ENCODE results near the gene ABCB11.
"Not testable (repeated sequence)": the region's sequence is repeated elsewhere in the genome, so short reads cannot be mapped to it uniquely, and the experiment has no call there.

ABCB11 gene

DNA sequence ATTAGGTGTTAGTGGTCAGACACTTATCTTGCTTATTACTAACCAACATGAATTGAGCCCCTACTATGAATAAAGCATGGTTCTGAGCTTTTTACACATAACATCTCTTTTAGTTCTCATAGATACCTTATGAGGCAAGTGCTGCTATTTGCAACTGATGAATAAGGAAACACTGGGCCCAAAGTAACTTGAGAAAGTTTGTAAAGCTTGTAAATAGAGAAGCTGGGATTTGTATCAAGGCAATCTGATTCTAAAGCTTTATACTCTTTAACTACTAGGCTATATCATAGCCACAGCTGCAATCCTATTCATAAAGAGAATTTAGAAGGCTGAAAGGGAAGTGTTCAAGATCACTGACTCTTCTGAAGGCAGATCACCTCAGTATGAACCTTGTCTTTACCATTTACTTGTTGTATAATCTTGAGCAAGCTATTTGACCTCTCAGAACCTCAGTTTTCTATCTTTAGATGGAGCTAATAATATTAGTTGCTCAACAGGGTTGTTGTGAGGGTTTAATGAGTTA is 60.4 kb downstream of the ABCB11 start:
- no peak for DNase-seq (ENCODE audit: low spot score)

DNA sequence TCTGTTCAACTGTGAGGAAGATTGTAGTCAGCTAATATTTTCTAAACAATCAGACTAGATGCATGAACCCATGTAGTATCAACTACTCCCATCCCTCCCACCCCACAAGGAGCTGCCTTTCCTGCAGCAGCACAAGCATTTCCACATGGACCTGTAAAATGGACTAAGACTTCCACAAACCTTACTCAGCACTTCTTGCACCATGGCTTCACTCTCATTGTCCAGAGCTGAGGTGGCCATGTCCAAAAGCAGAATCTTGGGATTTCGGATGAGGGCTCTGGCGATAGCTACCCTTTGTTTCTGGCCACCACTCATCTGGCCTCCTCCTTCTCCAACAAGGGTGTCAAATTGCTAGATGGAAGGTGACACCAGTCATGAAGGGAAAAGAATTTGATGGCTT is 61.3 kb downstream of the ABCB11 start:
- DNase-seq (ENCODE audit: low spot score) = no peak

DNA sequence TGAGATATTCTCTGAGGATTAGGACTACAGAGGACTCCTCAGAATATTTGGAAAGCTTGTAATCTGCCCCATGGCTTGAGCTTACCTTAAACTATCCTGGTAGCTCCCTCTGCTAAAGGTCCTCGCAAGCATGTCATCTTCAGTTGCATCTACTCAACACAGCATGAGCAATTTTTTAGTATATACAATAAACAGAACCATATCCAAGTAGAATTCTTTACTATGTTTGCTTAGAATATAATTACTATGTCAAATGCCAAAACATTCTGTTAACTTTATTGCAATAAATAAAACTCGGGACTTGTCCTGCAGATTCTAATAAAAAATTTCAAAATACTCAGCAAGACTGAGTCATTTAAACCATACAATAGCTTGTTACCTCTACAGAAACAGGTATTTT is 62.8 kb downstream of the ABCB11 start:
- DNase-seq (ENCODE audit: low spot score) = no peak

DNA sequence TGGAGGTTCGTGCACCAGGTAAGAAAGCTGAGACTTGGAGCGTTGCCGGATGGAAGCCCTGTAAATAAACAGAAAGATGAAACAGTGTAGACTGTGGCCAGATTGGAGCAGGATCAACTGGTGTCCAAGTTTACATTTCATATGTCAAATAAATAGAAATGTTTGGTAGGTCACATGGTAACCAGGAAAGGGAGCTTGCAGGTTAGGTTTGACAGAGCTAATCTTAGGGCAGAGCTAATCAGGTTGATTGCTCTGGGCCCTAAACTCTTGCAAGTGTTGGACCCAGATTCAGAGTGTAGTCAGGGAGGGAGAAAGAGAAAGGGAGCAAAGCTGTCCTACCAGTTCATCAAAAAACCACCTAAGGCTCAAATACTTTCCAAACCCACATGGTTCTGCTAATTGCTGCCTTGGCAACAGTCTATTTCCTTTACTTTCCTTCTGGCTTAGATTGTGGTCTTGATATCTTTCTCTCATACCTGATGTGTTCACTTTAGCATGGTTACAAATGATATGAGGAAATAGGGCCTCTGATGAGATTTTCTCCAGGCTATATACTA is 66.8 kb downstream of the ABCB11 start:
- no peak for DNase-seq (ENCODE audit: low spot score)

DNA sequence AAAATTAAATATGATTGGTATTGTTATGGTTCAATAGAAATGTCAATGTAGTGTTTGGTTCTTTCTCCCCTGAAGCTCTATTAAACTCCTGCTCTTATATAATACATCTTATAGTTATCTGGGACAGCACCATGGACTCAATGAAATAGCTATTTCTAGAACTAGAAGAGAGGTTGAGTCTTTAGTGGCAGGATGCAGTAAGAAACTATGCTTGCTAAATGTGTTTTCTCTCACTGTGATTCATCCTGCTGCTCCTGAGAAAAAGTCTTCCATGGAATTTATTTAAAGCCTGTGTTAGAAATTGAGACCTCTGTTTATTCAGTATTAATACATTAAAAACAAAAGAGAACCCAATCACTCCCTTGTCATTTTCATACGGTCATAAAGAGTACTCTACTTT is 68.5 kb downstream of the ABCB11 start:
- no peak for DNase-seq (ENCODE audit: low spot score)

DNA sequence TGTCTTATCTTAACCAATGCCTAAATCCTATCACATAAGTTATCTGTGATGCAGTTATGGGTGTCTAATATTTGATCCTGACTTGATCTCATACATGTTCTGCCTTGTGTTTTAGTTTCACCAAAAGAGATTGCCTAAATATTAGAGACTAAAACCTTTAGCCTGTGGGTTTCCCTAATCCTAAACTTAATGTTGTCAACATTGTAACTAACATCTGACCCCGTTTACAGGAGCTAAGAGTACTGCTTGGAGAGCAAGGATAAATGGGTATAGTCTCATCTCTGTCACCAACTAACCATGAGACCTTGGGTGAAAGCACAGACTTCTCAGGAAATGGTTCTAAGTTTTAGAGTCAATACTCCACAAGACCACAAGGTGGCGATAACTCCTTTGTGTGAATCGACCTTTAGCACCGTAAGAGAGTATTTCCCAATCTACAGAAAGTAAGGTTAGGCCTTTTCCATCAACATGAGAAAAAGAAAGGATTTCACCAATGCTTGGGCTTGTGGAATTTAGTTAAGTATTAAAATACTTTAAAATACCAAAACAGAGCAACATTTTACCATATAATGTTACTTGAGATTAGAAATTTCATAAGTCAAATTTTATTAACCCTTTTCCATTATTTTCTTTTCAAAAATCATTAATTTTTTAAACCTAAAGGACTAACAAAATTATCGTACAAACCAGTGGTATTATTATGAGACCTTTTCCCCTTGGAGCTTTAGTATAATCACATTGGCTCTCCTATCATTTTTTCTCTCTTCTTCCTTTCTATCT is 69.5 kb downstream of the ABCB11 start:
- DNase-seq (ENCODE audit: low spot score) = peak; percentile 71

DNA sequence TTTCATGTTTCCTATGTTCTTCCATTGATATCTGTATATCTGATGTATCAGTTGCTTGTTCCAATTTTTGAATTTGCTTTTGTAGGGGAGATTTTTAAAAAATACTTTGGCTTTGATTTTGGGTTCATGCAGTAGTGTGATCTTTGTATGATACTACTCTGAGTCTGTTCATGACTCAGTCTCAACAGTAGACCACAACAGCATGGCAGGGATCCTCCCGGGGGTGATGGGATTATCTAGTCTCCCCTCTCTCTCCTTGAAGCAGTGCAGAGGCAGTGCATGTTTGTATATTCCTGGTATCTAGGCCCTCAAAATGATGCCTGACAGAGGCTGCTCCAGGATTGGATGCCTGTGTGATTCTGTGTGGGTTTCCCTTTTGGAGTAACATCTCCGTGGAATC is 74.7 kb downstream of the ABCB11 start:
- DNase-seq (ENCODE audit: low spot score) = no peak

DNA sequence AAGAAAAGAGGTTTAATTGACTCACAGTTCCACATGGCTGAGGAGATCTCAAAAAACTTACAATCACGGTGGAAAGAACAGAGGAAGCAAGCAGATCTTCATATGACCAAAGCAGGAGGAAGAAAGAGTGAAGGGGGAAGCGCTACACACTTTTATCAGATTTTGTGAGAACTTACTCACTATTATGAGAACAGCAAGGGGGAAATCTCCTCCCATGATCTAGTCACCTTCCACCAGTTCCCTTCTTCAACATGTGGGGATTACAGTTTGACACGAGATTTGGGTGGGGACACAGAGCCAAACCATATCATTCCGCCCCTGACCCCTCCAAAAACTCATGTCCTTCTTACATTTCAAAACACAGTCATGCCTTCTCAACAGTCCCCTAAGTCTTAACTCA is 75.8 kb downstream of the ABCB11 start:
- no peak for DNase-seq (ENCODE audit: low spot score)

DNA sequence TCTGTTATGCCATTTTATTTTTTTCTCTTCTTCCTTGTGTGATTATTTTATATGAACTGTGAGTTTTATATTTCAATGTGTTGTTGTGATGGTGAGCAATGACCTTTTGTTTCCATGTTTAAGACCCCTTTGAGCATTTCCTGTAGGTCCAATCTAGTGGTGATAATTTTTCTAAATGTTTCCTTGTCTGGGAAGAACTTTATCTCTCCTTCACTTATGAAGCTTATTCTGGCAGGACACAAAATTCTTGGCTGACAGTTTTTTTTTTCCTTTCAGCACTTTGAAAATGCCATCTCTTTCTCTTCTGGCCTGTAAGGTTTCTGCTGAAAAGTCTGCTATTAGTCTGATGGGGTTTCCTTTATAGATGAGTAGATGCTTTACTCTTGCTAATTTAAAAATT is 76.9 kb downstream of the ABCB11 start:
- no peak for DNase-seq (ENCODE audit: low spot score)

DNA sequence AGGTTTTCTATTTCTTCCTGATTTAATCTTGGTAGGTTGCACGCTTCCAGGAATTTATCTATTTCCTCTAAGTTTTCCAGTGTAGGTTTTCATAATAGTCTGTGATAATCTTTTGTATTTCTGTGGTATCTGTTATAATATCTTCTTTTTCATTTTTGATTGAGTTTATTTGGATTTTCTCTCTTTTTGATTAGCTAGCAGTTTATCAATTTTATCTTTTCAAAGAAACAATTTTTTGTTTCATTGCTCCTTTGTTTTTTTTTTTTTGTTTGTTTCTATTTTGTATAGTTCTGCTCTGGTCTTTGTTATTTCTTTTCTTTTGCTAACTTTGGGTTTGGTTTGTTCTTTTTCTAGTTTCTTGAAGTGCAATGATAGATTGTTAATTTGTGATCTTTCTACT is 78.7 kb downstream of the ABCB11 start:
- DNase-seq (ENCODE audit: low spot score) = no peak

DNA sequence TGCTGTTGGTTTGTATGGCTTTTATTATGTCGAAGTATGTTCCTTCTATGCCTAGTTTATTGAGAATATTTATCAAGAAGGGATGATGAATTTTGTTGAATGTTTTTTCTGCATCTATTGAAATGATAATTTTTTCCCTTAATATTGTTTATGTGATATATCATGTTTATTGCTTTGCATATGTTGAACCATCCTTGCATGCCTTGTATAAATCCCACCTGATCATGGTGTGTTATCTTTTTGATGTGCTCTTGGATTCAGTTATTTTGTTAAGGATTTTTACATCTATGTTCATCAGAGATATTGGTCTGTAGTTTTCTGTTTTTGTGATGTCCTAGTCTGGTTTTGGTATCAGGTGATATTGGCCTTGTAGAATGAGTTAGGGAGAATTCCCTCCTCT is 79.3 kb downstream of the ABCB11 start:
- DNase-seq (ENCODE audit: low spot score) = no peak

DNA sequence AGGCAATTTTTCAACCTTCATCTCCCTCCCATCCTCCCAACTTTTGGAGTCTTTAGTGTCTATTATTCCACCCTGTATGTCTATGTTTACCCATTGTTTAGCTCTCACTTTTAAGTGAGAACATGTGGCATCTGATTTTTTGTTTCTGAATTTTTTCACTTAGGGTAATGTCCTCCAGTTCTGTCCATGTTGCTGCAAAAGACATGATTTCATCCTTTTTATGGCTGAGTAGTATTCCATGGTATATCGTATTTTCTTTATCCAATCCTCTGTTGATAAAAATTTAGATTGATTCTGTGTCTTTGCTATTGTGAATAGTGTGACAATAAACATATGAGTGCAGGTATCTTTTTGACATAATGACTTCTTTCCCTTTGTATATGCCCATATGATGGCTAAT is 81.8 kb downstream of the ABCB11 start:
- no peak for DNase-seq (ENCODE audit: low spot score)

DNA sequence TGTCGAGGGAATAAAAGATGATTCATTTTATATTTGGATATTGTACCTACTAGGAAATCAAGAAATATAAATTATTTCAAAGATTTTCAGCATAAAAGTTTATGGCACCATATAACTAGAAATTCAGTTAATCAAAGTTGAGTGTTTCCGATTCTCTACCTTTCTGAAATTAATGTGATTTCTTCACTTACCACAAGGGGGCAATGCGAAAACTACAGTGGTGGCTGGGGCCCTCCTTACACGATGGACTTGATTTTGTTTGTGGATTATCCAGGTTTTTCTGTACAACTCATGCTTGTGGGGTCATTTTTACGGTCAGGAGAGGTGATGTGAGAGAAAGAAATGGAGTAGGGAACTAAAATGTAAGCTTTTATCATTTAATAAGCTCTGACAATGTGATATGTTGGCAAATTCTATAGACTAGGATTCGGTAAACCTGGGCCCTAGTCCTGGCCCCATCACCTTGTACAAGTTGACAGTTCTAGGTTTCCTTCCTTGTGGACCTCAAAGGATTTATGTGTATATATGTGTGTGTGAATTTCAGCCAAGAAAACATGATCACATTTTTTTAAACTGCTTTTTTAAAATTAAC is 82.4 kb downstream of the ABCB11 start:
- DNase-seq (ENCODE audit: low spot score) = peak; percentile 24

DNA sequence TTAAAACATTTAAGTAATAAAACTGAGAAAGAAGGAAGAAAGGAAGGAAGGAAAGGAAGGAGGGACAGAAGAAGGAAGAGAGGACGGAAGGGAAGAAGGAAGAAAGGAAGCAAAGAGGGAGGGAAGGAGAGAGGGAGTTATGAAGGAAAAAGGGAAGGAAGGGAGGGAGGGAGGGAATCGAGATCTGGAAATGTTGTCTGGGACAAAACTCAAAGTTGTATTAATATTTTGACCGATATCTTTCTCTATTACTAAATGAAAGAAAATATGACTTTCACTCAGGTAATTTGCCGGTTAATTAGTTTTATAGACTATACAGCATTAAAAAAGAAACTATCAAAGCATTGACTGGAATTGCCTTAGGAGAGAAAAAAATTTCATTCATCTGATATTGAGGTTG is 85.6 kb downstream of the ABCB11 start:
- DNase-seq (ENCODE audit: low spot score) = no peak

DNA sequence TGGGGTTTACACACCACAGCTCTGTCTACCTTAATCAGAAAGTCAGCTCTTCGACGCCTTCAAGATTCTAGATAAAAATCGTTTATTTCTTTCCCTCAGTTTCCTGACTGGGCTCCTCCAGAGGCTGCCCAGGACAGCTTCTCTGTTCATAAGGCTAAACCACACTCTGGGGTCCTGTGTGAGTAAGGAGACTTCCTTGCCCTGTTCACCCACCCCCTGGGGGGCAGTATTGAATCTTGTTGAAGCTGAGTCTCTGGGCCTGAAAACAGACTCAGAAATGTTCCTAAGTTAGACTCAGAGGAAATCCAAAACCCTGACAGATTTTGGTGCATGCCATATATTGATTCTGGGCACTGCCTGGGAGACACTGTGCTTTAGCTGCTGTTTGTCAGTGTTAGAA is 87.1 kb downstream of the ABCB11 start:
- no peak for DNase-seq (ENCODE audit: low spot score)

DNA sequence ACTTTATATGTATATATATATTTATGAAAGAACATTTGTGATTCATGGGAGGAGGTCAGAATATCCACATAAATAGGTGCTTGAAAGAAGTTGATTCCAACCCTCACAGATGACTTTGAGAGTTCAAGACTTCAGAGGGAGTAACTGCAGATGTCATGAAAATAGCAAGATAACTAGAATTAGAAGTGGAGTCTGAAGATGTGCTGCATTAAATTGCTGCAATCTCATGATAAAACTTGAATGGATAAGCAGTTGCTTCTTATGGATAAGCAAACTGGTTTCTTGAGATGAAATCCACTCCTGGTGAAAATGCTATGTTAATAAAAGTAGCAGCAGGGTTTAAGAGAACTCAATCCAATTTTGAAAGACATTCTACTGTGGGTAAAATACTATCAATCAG is 89.8 kb downstream of the ABCB11 start:
- DNase-seq (ENCODE audit: low spot score) = no peak

DNA sequence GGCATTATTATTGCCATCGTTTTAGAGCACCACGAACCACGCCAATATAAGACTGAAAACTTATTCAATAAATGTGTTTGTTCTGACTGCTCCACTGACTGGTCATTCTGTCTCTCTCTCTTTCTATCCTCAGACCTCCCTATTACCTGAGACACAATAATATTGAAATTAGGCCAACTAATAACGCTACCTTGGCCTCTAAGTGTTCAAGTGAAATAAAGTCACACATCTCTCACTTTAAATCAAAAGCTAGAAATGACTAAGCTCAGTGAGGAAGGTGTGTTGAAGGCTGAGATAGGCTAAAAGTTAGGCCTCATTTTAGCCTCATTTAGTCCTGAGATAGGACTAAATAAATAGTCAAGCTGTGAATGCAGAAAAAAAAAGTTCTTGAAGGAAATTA is 91.2 kb downstream of the ABCB11 start:
- DNase-seq (ENCODE audit: low spot score) = no peak

DNA sequence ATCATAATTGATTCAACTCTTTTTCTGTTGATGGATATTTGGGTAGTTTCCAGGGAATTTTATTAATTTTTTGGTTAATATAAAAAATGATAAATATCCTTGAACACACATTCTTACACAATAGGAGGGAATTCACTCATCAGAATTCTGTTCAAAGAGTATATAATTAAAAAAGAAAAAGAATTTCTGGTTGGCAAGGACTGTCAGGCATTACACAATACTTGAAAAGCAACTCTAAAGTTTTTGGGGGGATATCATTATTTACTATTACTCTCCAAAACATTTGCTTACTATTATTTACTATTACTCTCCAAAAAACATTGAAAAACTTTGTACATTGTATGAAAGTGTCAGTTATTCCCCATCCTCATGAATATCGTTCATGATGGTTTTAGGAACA is 92.1 kb downstream of the ABCB11 start:
- DNase-seq (ENCODE audit: low spot score) = no peak

DNA sequence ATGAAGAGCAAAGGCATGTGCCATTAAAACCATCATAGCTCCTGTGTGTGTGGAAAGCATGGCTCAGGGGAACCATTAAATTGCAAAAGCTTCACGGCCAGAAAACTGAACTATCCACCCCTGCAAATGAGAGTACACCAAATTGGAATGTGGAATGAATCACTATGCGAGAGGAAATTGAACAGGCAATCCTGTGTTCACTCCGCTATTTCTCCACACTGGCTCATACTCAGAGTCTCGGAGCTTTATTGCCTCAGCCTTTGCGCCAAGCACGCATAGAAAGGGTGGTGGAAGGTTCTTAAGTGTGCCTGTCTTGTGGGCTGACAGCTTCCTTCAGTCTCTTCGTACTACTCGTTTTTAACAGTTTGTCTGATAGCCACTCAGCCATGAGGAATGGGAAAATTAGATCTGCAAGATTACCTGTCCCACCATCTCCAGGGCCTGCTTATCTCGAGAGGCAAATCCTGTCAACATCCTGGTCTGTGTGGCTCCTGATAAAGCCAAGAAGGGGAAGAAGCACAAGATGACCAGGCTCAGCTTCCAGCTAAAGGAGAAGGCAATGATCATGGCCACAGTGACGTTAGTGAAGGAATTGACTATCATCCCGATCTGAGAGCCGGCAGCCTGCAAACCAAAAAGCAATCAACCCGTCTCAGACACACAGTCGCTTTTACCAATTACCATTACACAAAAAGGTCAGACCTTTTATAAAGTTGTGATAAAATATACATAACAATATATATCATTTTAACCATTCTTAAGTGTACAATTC is 95.1 kb downstream of the ABCB11 start:
- DNase-seq (ENCODE audit: low spot score) = peak; percentile 25

DNA sequence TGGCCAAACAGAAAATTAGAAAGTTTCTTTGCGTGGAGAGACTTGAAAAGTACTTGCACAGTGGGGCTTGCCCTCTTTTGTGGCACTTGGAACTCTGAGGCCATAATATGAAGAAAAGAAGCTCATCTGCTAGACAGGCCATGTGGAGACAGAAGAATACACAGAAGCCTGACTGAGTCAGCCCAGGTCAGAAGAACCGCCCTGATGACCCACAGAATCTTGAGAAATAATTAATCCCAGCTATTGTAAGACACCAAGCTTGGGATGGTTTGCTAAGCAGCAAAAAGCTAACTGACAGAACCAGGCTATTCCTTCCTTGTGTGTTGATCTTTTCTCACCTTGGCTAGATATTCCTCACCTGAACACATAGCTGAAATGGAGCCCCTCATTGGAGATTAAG is 96.3 kb downstream of the ABCB11 start:
- DNase-seq (ENCODE audit: low spot score) = no peak

DNA sequence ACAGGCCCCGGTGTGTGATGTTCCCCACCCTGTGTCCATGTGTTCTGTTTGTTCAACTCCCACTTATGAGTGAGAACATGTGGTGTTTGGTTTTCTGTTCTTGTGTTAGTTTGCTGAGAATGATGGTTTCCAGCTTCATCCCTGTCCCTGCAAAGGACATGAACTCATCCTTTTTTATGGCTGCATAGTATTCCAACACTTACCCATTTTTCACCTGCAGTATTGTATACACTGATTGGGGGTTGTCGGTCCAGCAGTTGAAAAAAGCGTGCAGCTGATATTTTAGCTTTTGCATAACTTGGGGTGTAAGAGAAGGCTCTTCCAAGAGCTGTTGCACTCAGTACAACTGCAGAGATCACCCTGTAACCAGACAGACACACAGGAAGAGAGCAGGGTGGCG is 99.0 kb downstream of the ABCB11 start:
- not testable (repeated sequence) for DNase-seq (ENCODE audit: low spot score)

DNA sequence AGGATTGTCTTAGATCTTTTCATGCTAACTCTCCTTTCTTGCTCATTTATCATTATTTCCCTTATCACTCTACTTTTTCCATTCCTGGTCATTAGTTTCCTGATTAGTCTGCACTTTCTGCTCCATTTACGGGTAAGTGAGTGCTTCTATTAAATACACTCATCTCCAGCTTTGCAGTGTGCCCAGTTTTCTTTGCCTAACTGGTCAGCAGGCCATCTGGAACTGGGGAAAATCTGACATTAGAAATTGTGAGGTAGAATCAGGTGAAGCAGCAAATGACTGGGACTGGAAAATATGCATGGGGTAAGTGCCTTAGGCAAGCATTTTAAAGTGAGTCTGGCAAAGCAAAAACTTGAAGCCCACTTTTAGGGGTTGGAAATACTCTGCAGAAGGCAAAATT is 100.9 kb downstream of the ABCB11 start:
- no peak for DNase-seq (ENCODE audit: low spot score)

DNA sequence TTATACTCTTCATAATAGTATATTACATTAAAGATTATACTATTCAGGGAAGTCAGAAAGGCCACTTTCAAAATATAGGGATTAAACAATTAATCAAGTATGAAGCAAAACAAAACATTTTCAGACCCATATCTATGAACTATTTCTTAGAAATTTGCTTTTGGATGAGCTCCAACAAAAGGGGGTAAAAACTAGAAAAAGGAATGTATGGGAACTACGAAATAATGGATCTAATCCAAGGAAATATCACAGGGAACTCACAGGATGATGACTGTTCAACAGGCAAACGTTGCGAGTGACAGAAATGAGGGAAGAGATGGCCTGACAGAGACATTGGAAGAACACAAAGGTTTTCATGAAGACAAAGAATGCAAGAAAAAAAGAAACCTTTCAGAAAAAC is 102.1 kb downstream of the ABCB11 start:
- DNase-seq (ENCODE audit: low spot score) = no peak
